Natural killer cell (primary cell): ENCODE data around the gene EPHB1. TPM values are rescaled to one million over a fixed set of nuclear protein-coding genes. Genes with fewer than 3 reads are reported as not detected.
"Not testable (repeated sequence)": the region's sequence is repeated elsewhere in the genome, so short reads cannot be mapped to it uniquely, and the experiment has no call there.

ENCODE experiments used
- ATAC-seq, 3 donors: fragments of 150-1000 bp in 2 of 3; fragments of 200-7000 bp in 1 of 3; cut with Tn5 transposase; 1 replicate in 1 of 3; 2 replicates in 2 of 3; pipeline ENCODE4 v1.10.0; 2021; ENCODE audit warnings: mild to moderate bottlenecking in 2 of 3, moderate library complexity in 2 of 3
- DNase-seq, 2 donors: peaks; one replicate each; pipeline versions ENCODE4 v3.0.0 to v3.0.0-alpha.2; 2013 to 2021; ENCODE audit warnings: mixed read lengths in 1 of 2
- H3K27ac ChIP-seq: one replicate; pipeline ENCODE4 v1.5.1; 2013; ENCODE audit warnings: mild to moderate bottlenecking, low read length
- H3K27me3 ChIP-seq: one replicate; pipeline ENCODE4 v1.6.1; 2013; ENCODE audit warnings: low read length; ENCODE audit not compliant: control insufficient read depth, insufficient read depth
- H3K36me3 ChIP-seq: one replicate; pipeline ENCODE4 v1.6.1; 2013; ENCODE audit warnings: low read length; ENCODE audit not compliant: control insufficient read depth, insufficient read depth
- H3K4me1 ChIP-seq: one replicate; pipeline ENCODE4 v1.6.1; 2013; ENCODE audit warnings: low read length; ENCODE audit not compliant: control insufficient read depth, insufficient read depth
- H3K4me3 ChIP-seq: one replicate; pipeline ENCODE4 v1.5.1; 2013; ENCODE audit warnings: low read length
- H3K9me3 ChIP-seq: one replicate; pipeline ENCODE4 v1.6.1; 2013; ENCODE audit warnings: low read length; ENCODE audit not compliant: control insufficient read depth, insufficient read depth
- H3K27ac Mint-ChIP-seq, 2 donors: one replicate each; pipeline ENCODE4 v1.8.0; 2022; ENCODE audit warnings: mild to moderate bottlenecking in 2 of 2, mixed read lengths in 2 of 2, moderate library complexity in 1 of 2
- H3K27me3 Mint-ChIP-seq, 2 donors: one replicate each; pipeline ENCODE4 v1.8.0; 2022; ENCODE audit warnings: low read depth in 2 of 2, mixed read lengths in 2 of 2
- H3K36me3 Mint-ChIP-seq: one replicate; pipeline ENCODE4 v1.8.0; 2022; ENCODE audit warnings: mixed read lengths
- H3K4me1 Mint-ChIP-seq, 2 donors: one replicate each; pipeline ENCODE4 v1.8.0; 2022; ENCODE audit warnings: mixed read lengths in 2 of 2
- H3K4me3 Mint-ChIP-seq: one replicate; pipeline ENCODE4 v1.8.0; 2022; ENCODE audit warnings: mild to moderate bottlenecking, moderate library complexity, mixed read lengths
- H3K9me3 Mint-ChIP-seq, 2 donors: one replicate each; pipeline ENCODE4 v1.8.0; 2022; ENCODE audit warnings: mixed read lengths in 2 of 2
- WGBS: methylation state at CpG from one replicate; pipeline ENCODE4 v1.1.7; 2013; ENCODE audit warnings: missing lambda C conversion rate; ENCODE audit not compliant: insufficient coverage; 5-methylcytosine and 5-hydroxymethylcytosine counted together
- intact Hi-C: fragments of 100-400 bp; cut with micrococcal nuclease; formaldehyde crosslinking; loops from one replicate; pipeline ENCODE4 v1.14.2; 2022
- total RNA-seq, 4 donors: library from RNA; stranded (reverse); fragments of 120-200 nt in 1 of 4; gene quantifications; one replicate each; pipeline versions ENCODE4 v1.2.3 to v1.2.4, GENCODE V29; 2013 to 2022
- TF ChIP-seq, protein P1 (sequence below): fragments of 200-600 bp; IDR thresholded peaks from one replicate; pipeline ENCODE4 v1.8.0; 2022; ENCODE audit warnings: antibody characterized with exemption

The EPHB1 gene
- total RNA-seq, 3 donors from 2014 or later (not counting 1 experiment from before 2014, with no cell fraction given) = 0.60 TPM; not detected in 2

GRCh38 chr3:134971306-134971705 lies 176.2 kb downstream of the EPHB1 start:
- no peaks in the 10 kb centered on the region for H3K27me3 ChIP-seq
- Mint-ChIP-seq H3K4me1 (peaks cover 0 to under 1% of the 10 kb centered on the region in 2 donors), H3K27ac (no peak overlapping the region), H3K36me3 (no peaks in the 10 kb centered on the region), H3K27me3 (no peaks in the 10 kb centered on the region), H3K9me3 (no peaks in the 10 kb centered on the region), H3K4me3 (no peak overlapping the region)
- H3K4me3 ChIP-seq = no peak overlapping the region
- ATAC-seq = no peak
- intact Hi-C loops = no loop called here
- H3K4me1 ChIP-seq = no peaks in the 10 kb centered on the region
- no peak overlapping the region for H3K27ac ChIP-seq
- no peaks in the 10 kb centered on the region for H3K9me3 ChIP-seq
- no peaks in the 10 kb centered on the region for H3K36me3 ChIP-seq
- TF ChIP-seq, protein P1, sequence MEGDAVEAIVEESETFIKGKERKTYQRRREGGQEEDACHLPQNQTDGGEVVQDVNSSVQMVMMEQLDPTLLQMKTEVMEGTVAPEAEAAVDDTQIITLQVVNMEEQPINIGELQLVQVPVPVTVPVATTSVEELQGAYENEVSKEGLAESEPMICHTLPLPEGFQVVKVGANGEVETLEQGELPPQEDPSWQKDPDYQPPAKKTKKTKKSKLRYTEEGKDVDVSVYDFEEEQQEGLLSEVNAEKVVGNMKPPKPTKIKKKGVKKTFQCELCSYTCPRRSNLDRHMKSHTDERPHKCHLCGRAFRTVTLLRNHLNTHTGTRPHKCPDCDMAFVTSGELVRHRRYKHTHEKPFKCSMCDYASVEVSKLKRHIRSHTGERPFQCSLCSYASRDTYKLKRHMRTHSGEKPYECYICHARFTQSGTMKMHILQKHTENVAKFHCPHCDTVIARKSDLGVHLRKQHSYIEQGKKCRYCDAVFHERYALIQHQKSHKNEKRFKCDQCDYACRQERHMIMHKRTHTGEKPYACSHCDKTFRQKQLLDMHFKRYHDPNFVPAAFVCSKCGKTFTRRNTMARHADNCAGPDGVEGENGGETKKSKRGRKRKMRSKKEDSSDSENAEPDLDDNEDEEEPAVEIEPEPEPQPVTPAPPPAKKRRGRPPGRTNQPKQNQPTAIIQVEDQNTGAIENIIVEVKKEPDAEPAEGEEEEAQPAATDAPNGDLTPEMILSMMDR = no peak
- 88% methylated on average over 3 of the region's 3 CpGs for WGBS
- no peak for DNase-seq

GRCh38 chr3:134971907-134972306 lies 176.8 kb downstream of the EPHB1 start:
- H3K4me1 Mint-ChIP-seq, H3K4me3 ChIP-seq, H3K27ac Mint-ChIP-seq, H3K27ac ChIP-seq, H3K36me3 ChIP-seq, intact Hi-C loops, H3K4me1 ChIP-seq, H3K27me3 ChIP-seq, H3K27me3 Mint-ChIP-seq, H3K9me3 ChIP-seq, H3K9me3 Mint-ChIP-seq, ATAC-seq, DNase-seq, H3K36me3 Mint-ChIP-seq, H3K4me3 Mint-ChIP-seq: not testable (repeated sequence)

DNA sequence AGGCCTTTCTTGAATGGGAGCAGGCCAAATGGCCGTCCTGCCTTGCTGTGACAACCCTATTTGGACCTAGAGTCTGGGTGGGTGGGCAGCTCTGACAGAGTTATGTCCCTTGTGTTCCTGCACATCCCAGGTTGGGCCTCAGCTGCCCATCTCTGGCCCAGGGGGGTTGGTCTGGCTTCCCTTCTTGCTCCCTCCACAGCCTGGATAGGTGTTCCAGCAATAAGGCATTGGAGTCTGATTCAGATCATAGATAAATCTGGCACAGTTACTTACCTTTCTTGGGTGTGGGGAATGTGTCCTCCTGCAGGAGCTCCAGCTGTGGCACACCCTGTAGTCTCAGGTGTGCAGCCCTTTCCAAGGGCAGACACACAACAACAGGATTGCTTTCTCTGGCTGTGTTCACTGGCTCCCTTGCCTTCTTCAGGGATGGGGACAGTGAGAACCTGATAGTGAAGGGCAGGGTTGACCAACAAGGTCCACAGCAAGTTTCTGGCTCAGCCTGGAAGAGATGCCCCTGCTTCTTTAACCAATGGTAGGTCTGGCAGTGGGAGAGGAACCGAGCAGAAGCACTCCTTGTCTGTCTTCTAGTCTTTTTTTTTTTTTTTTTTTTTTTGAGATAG lies 177.9 kb downstream of the EPHB1 start:
- Histone ChIP-seq H3K27me3 (no peaks in the 10 kb centered on the region), H3K27ac (no peak overlapping the region), H3K4me3 (no peak overlapping the region), H3K36me3 (no peaks in the 10 kb centered on the region), H3K9me3 (no peaks in the 10 kb centered on the region), H3K4me1 (no peaks in the 10 kb centered on the region)
- TF ChIP-seq, protein P1 = no peak
- no peak for ATAC-seq
- Mint-ChIP-seq H3K4me3 (no peak overlapping the region), H3K9me3 (no peaks in the 10 kb centered on the region), H3K4me1 (peaks cover 0 to 5% of the 10 kb centered on the region in 2 donors), H3K27ac (no peak overlapping the region), H3K36me3 (no peaks in the 10 kb centered on the region), H3K27me3 (no peaks in the 10 kb centered on the region)
- DNase-seq = no peak
- intact Hi-C loops = no loop called here
- 77% methylated on average over 1 of the region's 2 CpGs for WGBS

- Histone ChIP-seq H3K27me3 (no peaks in the 10 kb centered on the region), H3K4me3 (no peak overlapping the region), H3K9me3 (no peaks in the 10 kb centered on the region), H3K27ac (no peak overlapping the region), H3K4me1 (no peaks in the 10 kb centered on the region), H3K36me3 (no peaks in the 10 kb centered on the region)
- Mint-ChIP-seq H3K9me3 (no peaks in the 10 kb centered on the region), H3K4me3 (no peak overlapping the region), H3K4me1 (peaks cover 0 to 5% of the 10 kb centered on the region in 2 donors), H3K27ac (no peak overlapping the region), H3K36me3 (no peaks in the 10 kb centered on the region), H3K27me3 (peaks cover 0 to 3% of the 10 kb centered on the region in 2 donors)
- intact Hi-C loops = no loop called here
- ATAC-seq (no peak), DNase-seq (no peak)
- WGBS = 26% methylated on average over 3 of the region's 3 CpGs
- TF ChIP-seq, protein P1 = no peak
Observed at GRCh38 chr3:134974624-134975023, 179.6 kb downstream of the EPHB1 start.
